Measurements from ENCODE around the gene DDIT3. TPM values are rescaled to one million over a fixed set of nuclear protein-coding genes. Genes with fewer than 3 reads are reported as not detected.

Gene DDIT3
- total RNA-seq, 1 experiment from 2014 or later = 14.1 TPM

- H3K27ac Mint-ChIP-seq = peak overlapping the region in 2 of 3 experiments; percentile 0 to 66; a peak in 1 of 7 replicates
- Histone ChIP-seq H2BK12ac (ENCODE audit: insufficient read length, low read depth, low read length) (no peak overlapping the region), H3K79me1 (ENCODE audit: insufficient read depth, low read depth, low read length, poor library complexity, severe bottlenecking) (peaks cover 14% of the 10 kb centered on the region), H3T11ph (ENCODE audit: low read length) (no peak overlapping the region), H4K8ac (replicated peaks; ENCODE audit: insufficient read length, low read depth, low read length) (no peak overlapping the region), H3K4me1 (ENCODE audit: insufficient read depth, low read length) (peaks cover 11% of the 10 kb centered on the region), H3K4ac (ENCODE audit: low read depth, low read length) (no peak overlapping the region), H3K79me2 (ENCODE audit: insufficient read depth, low read length) (no peaks in the 10 kb centered on the region; the same call in 1 of the 2 replicates), H3K18ac (ENCODE audit: insufficient read length, low read depth, low read length) (no peak overlapping the region), H3K27me3 (ENCODE audit: insufficient read depth, low read length) (no peaks in the 10 kb centered on the region; the same call in 1 of the 2 replicates), H3K27ac (ENCODE audit: insufficient read length, low read depth, low read length) (no peak overlapping the region), H4K5ac (ENCODE audit: insufficient read length, low read depth, low read length) (no peak overlapping the region), H2BK5ac (ENCODE audit: insufficient read length, low read length) (no peak overlapping the region), H4K91ac (ENCODE audit: insufficient read length, low read depth, low read length) (no peak overlapping the region), H2AFZ (ENCODE audit: low read length) (no peak overlapping the region), H3K9me3 (ENCODE audit: control insufficient read depth, low read depth, low read length) (no peaks in the 10 kb centered on the region), H3K23ac (ENCODE audit: insufficient read length, low read depth, low read length) (no peak overlapping the region), H2BK20ac (ENCODE audit: low read depth, low read length, poor library complexity, severe bottlenecking) (no peak overlapping the region), H3K23me2 (ENCODE audit: insufficient read length, low read depth, low read length, poor library complexity, severe bottlenecking) (peaks cover 16% of the 10 kb centered on the region), H3K4me2 (ENCODE audit: insufficient read depth, insufficient read length, low read length) (peak overlapping the region; percentile 56), H3K56ac (ENCODE audit: insufficient read length, low read depth, low read length) (no peak overlapping the region), H2BK120ac (ENCODE audit: low read depth, low read length, poor library complexity, severe bottlenecking) (no peak overlapping the region), H2BK15ac (ENCODE audit: low read depth, low read length) (no peak overlapping the region), H2AK5ac (ENCODE audit: insufficient read length, low read length) (no peak overlapping the region), H3K14ac (ENCODE audit: insufficient read depth, low read length) (no peak overlapping the region), H4K20me1 (ENCODE audit: control insufficient read depth, insufficient read depth, insufficient read length) (no peaks in the 10 kb centered on the region), H3K9ac (ENCODE audit: extremely low read depth, insufficient read length, low read length) (no peak overlapping the region)
- peaks cover 51 to 65% of the 10 kb centered on the region in 2 experiments for H3K4me1 Mint-ChIP-seq
- no peak for DNase-seq
- peaks cover 22% of the 10 kb centered on the region for H3K27me3 Mint-ChIP-seq (ENCODE audit: low read depth)
- no peaks in the 10 kb centered on the region for H3K9me3 Mint-ChIP-seq
- WGBS (ENCODE audit: extremely low coverage, insufficient read length, low lambda C conversion rate) = no CpG with 5 or more reads among the region's 13 CpGs
- H3K4me3 Mint-ChIP-seq = peak overlapping the region; percentile 84 to 89
- peaks cover 3 to 11% (median 10%) of the 10 kb centered on the region in 3 experiments; a peak in 5 of 7 replicates for H3K36me3 Mint-ChIP-seq (ENCODE audit: insufficient read depth in 1 of 3, low read depth in 3 of 3)
- TF ChIP-seq CTCF (conservative IDR thresholded peaks at IDR 0.05) = no peak
These were observed 29.0 kb upstream of the DDIT3 start for GRCh38 chr12:57549203-57549908.

Data from H9 (cell line).